ENCODE results near the gene MMS22L.
"Not testable (repeated sequence)": the region's sequence is repeated elsewhere in the genome, so short reads cannot be mapped to it uniquely, and the experiment has no call there.

Gene MMS22L

GRCh38 chr6:97160280-97160679, 122.7 kb downstream of the MMS22L start:
- in situ Hi-C loops (cut with MboI; ENCODE audit: low pct_unique_long_range_greater_than_20kb, low sequenced_read_pairs): no loop called here
- DNase-seq: no peak

- in situ Hi-C loops (cut with MboI; ENCODE audit: low pct_unique_long_range_greater_than_20kb, low sequenced_read_pairs); DNase-seq: not testable (repeated sequence)
These were observed 127.6 kb downstream of the MMS22L start for GRCh38 chr6:97155447-97155846.

GRCh38 chr6:97154015-97154414, 129.0 kb downstream of the MMS22L start:
- DNase-seq: no peak
- in situ Hi-C loops (cut with MboI; ENCODE audit: low pct_unique_long_range_greater_than_20kb, low sequenced_read_pairs): no loop called here

- in situ Hi-C loops (cut with MboI; ENCODE audit: low pct_unique_long_range_greater_than_20kb, low sequenced_read_pairs): no loop called here
- DNase-seq: no peak
These were observed 131.4 kb downstream of the MMS22L start for GRCh38 chr6:97151601-97152000.

GRCh38 chr6:97150932-97151331, 132.1 kb downstream of the MMS22L start:
- no peak for DNase-seq

GRCh38 chr6:97147421-97147820, 135.6 kb downstream of the MMS22L start:
- no peak for DNase-seq
- in situ Hi-C loops (cut with MboI; ENCODE audit: low pct_unique_long_range_greater_than_20kb, low sequenced_read_pairs): no loop called here

More at GRCh38 chr6:97150932-97151331, 132.1 kb downstream of the MMS22L start:
- in situ Hi-C loops (cut with MboI; ENCODE audit: low pct_unique_long_range_greater_than_20kb, low sequenced_read_pairs): no loop called here

GRCh38 chr6:97145691-97146090, 137.3 kb downstream of the MMS22L start:
- in situ Hi-C loops (cut with MboI; ENCODE audit: low pct_unique_long_range_greater_than_20kb, low sequenced_read_pairs): no loop called here
- no peak for DNase-seq

- DNase-seq: no peak
- in situ Hi-C loops (cut with MboI; ENCODE audit: low pct_unique_long_range_greater_than_20kb, low sequenced_read_pairs): no loop called here
These were observed 141.3 kb downstream of the MMS22L start for GRCh38 chr6:97141756-97142155.

GRCh38 chr6:97138581-97138980, 144.4 kb downstream of the MMS22L start:
- in situ Hi-C loops (cut with MboI; ENCODE audit: low pct_unique_long_range_greater_than_20kb, low sequenced_read_pairs): no loop called here
- no peak for DNase-seq

- in situ Hi-C loops (cut with MboI; ENCODE audit: low pct_unique_long_range_greater_than_20kb, low sequenced_read_pairs): no loop called here
- DNase-seq: no peak
These were observed 146.2 kb downstream of the MMS22L start for GRCh38 chr6:97136626-97137358.

GRCh38 chr6:97133067-97133466, 149.9 kb downstream of the MMS22L start:
- no peak for DNase-seq
- in situ Hi-C loops (cut with MboI; ENCODE audit: low pct_unique_long_range_greater_than_20kb, low sequenced_read_pairs): no loop called here

- no peak for DNase-seq
- in situ Hi-C loops (cut with MboI; ENCODE audit: low pct_unique_long_range_greater_than_20kb, low sequenced_read_pairs): no loop called here
These were observed 153.9 kb downstream of the MMS22L start for GRCh38 chr6:97129106-97129505.

- in situ Hi-C loops (cut with MboI; ENCODE audit: low pct_unique_long_range_greater_than_20kb, low sequenced_read_pairs): no loop called here
- no peak for DNase-seq
These were observed 154.5 kb downstream of the MMS22L start for GRCh38 chr6:97128507-97128906.

GRCh38 chr6:97123652-97124051, 159.4 kb downstream of the MMS22L start:
- no peak for DNase-seq
- in situ Hi-C loops (cut with MboI; ENCODE audit: low pct_unique_long_range_greater_than_20kb, low sequenced_read_pairs): no loop called here

- no peak for DNase-seq
- in situ Hi-C loops (cut with MboI; ENCODE audit: low pct_unique_long_range_greater_than_20kb, low sequenced_read_pairs): no loop called here
These were observed 159.9 kb downstream of the MMS22L start for GRCh38 chr6:97123112-97123511.

GRCh38 chr6:97120511-97120910, 162.5 kb downstream of the MMS22L start:
- in situ Hi-C loops (cut with MboI; ENCODE audit: low pct_unique_long_range_greater_than_20kb, low sequenced_read_pairs): no loop called here

GRCh38 chr6:97114645-97115044, 168.4 kb downstream of the MMS22L start:
- DNase-seq: no peak

More at GRCh38 chr6:97120511-97120910, 162.5 kb downstream of the MMS22L start:
- no peak for DNase-seq

GRCh38 chr6:97113170-97113569, 169.8 kb downstream of the MMS22L start:
- no peak for DNase-seq
- in situ Hi-C loops (cut with MboI; ENCODE audit: low pct_unique_long_range_greater_than_20kb, low sequenced_read_pairs): no loop called here

More at GRCh38 chr6:97114645-97115044, 168.4 kb downstream of the MMS22L start:
- in situ Hi-C loops (cut with MboI; ENCODE audit: low pct_unique_long_range_greater_than_20kb, low sequenced_read_pairs): no loop called here

- in situ Hi-C loops (cut with MboI; ENCODE audit: low pct_unique_long_range_greater_than_20kb, low sequenced_read_pairs): no loop called here
These were observed 171.8 kb downstream of the MMS22L start for GRCh38 chr6:97111243-97111642.

GRCh38 chr6:97110626-97111025, 172.4 kb downstream of the MMS22L start:
- in situ Hi-C loops (cut with MboI; ENCODE audit: low pct_unique_long_range_greater_than_20kb, low sequenced_read_pairs): no loop called here
- no peak for DNase-seq

More at GRCh38 chr6:97111243-97111642, 171.8 kb downstream of the MMS22L start:
- no peak for DNase-seq

GRCh38 chr6:97110149-97110548, 172.9 kb downstream of the MMS22L start:
- DNase-seq: no peak
- in situ Hi-C loops (cut with MboI; ENCODE audit: low pct_unique_long_range_greater_than_20kb, low sequenced_read_pairs): no loop called here
